ENCODE measurements around the gene SVEP1. TPM values are rescaled to one million over a fixed set of nuclear protein-coding genes. Genes with fewer than 3 reads are reported as not detected.
"Not testable (repeated sequence)": the region's sequence is repeated elsewhere in the genome, so short reads cannot be mapped to it uniquely, and the experiment has no call there.

SVEP1 gene
- total RNA-seq, 1 experiment from 2014 or later = 0.04 TPM

DNA sequence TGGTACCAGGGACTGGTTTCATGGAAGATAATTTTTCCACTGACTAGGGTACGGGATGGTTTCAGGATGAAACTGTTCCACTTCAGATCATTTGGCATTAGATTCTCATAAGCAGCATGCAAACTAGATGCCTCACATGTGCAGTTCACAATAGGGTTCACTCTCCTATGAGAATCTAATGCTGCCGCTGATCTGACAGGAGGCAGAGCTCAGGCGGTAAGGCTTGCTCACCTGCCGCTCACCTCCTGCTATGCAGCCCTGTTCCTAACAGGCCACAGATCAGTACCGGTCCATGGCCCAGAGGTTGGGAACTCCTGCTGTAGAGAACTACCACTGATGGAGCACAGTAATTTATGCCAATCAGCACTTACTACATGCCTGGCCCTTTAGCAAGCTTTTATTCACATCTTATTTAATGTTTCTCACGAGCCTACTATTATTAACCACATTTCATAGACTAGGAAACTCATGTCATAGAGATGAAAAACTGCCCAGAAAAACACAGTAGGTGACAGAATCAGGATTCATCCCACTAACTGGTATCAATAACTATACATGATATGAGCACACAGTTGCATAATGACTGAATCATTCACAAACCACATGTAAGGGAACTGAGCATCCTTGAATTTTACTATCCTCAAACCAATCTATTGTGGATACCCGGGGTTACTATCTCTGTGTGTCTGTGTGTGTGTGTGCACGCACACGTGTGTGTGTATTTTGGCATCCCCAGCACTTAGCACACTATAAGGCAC is 46.5 kb downstream of the SVEP1 start:
- Histone ChIP-seq H3K4me2 (ENCODE audit: low read length) (no peak overlapping the region), H3K36me3 (ENCODE audit: low read depth, low read length) (no peaks in the 10 kb centered on the region), H3K27ac (ENCODE audit: low read length) (no peak overlapping the region), H3K9me2 (replicated peaks; ENCODE audit: low read length) (no peaks in the 10 kb centered on the region), H3K79me2 (ENCODE audit: low read length) (no peaks in the 10 kb centered on the region), H3K27me3 (ENCODE audit: low read length) (no peaks in the 10 kb centered on the region), H3F3A (ENCODE audit: low read length, unreplicated experiment) (no peaks in the 10 kb centered on the region), H3K4me3 (ENCODE audit: low read length) (no peak overlapping the region), H4K20me1 (ENCODE audit: low read length) (no peaks in the 10 kb centered on the region), H2AFZ (ENCODE audit: low read length) (no peak overlapping the region), H3K9me3 (ENCODE audit: low read length) (0 out of 2 replicates have a peak, but pooled peaks cover 5% of the 10 kb centered on the region), H3K4me1 (ENCODE audit: insufficient read depth, low read length) (peaks cover 11% of the 10 kb centered on the region), H3K9ac (ENCODE audit: low read length) (no peak overlapping the region)
- ChIA-PET POLR2A (ENCODE audit: unreplicated experiment) (no interaction called here), CTCF (no interaction called here)
- no peak for ATAC-seq
- intact Hi-C loops (cut with micrococcal nuclease) = no loop called here
- no peak for TF ChIP-seq EZH2phosphoT487 (IDR thresholded peaks at IDR 0.05; ENCODE audit: borderline replicate concordance, low read length)
- TF ChIP-seq, protein P1, sequence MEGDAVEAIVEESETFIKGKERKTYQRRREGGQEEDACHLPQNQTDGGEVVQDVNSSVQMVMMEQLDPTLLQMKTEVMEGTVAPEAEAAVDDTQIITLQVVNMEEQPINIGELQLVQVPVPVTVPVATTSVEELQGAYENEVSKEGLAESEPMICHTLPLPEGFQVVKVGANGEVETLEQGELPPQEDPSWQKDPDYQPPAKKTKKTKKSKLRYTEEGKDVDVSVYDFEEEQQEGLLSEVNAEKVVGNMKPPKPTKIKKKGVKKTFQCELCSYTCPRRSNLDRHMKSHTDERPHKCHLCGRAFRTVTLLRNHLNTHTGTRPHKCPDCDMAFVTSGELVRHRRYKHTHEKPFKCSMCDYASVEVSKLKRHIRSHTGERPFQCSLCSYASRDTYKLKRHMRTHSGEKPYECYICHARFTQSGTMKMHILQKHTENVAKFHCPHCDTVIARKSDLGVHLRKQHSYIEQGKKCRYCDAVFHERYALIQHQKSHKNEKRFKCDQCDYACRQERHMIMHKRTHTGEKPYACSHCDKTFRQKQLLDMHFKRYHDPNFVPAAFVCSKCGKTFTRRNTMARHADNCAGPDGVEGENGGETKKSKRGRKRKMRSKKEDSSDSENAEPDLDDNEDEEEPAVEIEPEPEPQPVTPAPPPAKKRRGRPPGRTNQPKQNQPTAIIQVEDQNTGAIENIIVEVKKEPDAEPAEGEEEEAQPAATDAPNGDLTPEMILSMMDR (conservative IDR thresholded peaks at IDR 0.05; ENCODE audit: low read depth, low read length) = no peak
- TF ChIP-seq EZH2 (IDR thresholded peaks at IDR 0.05; ENCODE audit: low read length, unreplicated experiment) = no peak
- BruUV-seq (replicated peaks) = no TSS peak
- no peak for DNase-seq

DNA sequence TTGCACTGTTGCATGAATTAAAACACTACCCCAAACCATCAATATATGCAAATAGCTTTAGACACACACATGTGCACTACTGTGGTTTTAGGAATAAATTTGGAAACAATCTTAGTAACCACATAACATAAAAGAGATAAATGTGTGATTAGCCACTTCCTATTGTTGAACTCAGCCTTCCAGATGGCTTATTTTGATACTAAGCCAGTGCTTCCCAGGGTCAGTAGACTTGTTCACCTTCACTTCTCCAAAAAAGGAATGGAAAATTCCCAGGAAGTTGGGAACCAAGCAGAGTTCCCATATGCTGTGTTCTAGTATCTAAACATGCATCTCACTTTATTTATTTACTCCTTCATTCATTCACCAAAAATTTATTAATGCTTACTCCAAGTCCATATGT is 47.8 kb downstream of the SVEP1 start:
- intact Hi-C loops (cut with micrococcal nuclease) = no loop called here
- Histone ChIP-seq H4K20me1 (ENCODE audit: low read length) (no peaks in the 10 kb centered on the region), H3K27ac (ENCODE audit: low read length) (no peak overlapping the region), H3K4me2 (ENCODE audit: low read length) (no peak overlapping the region), H3K9me2 (replicated peaks; ENCODE audit: low read length) (no peaks in the 10 kb centered on the region), H2AFZ (ENCODE audit: low read length) (no peak overlapping the region), H3K9ac (ENCODE audit: low read length) (no peak overlapping the region), H3F3A (ENCODE audit: low read length, unreplicated experiment) (no peaks in the 10 kb centered on the region), H3K79me2 (ENCODE audit: low read length) (no peaks in the 10 kb centered on the region), H3K4me1 (ENCODE audit: insufficient read depth, low read length) (peaks cover 5% of the 10 kb centered on the region; the same call in 1 of the 2 replicates), H3K36me3 (ENCODE audit: low read depth, low read length) (no peaks in the 10 kb centered on the region), H3K4me3 (ENCODE audit: low read length) (no peak overlapping the region), H3K9me3 (ENCODE audit: low read length) (0 out of 2 replicates have a peak, but pooled peaks cover 5% of the 10 kb centered on the region), H3K27me3 (ENCODE audit: low read length) (no peaks in the 10 kb centered on the region)
- POLR2A ChIA-PET (ENCODE audit: unreplicated experiment) = no interaction called here
- no peak for TF ChIP-seq EZH2phosphoT487 (IDR thresholded peaks at IDR 0.05; ENCODE audit: borderline replicate concordance, low read length)
- TF ChIP-seq, protein P1 (conservative IDR thresholded peaks at IDR 0.05; ENCODE audit: low read depth, low read length) = no peak
- no TSS peak for BruUV-seq (replicated peaks)
- DNase-seq (no peak), ATAC-seq (no peak)
- CTCF ChIA-PET = no interaction called here

GRCh38 chr9:110531241-110531640 is 48.3 kb downstream of the SVEP1 start:
- H3F3A ChIP-seq (ENCODE audit: low read length, unreplicated experiment); intact Hi-C loops (cut with micrococcal nuclease); H3K4me1 ChIP-seq (ENCODE audit: insufficient read depth, low read length); H3K4me3 ChIP-seq (ENCODE audit: low read length); H3K9ac ChIP-seq (ENCODE audit: low read length); H3K79me2 ChIP-seq (ENCODE audit: low read length); H3K9me2 ChIP-seq (replicated peaks; ENCODE audit: low read length); CTCF ChIA-PET; H2AFZ ChIP-seq (ENCODE audit: low read length); ATAC-seq; H3K27ac ChIP-seq (ENCODE audit: low read length); H3K4me2 ChIP-seq (ENCODE audit: low read length); H3K36me3 ChIP-seq (ENCODE audit: low read depth, low read length); BruUV-seq (replicated peaks); H4K20me1 ChIP-seq (ENCODE audit: low read length); H3K27me3 ChIP-seq (ENCODE audit: low read length); H3K9me3 ChIP-seq (ENCODE audit: low read length): not testable (repeated sequence)
- DNase-seq = peak; percentile 13
- POLR2A ChIA-PET (ENCODE audit: unreplicated experiment) = interaction anchor here (0.5 kb wide), 1 partner anchor 266 kb away, joined by 4 read pairs; no protein-coding TSS in a partner anchor
